Neutrophil (primary cell): ENCODE measurements around the gene KIF21A.

Source experiments
- H3K27ac ChIP-seq: fragments of 200-600 bp; sonication (generic); 2 replicates; pipeline ENCODE4 v1.5.1; 2016; ENCODE audit warnings: mild to moderate bottlenecking, moderate library complexity
- H3K27me3 ChIP-seq: fragments of 200-600 bp; sonication (generic); 2 replicates; pipeline ENCODE4 v1.6.0; 2016; ENCODE audit warnings: mild to moderate bottlenecking
- H3K36me3 ChIP-seq: fragments of 200-600 bp; sonication (generic); 2 replicates; pipeline ENCODE4 v1.5.1; 2017
- H3K4me1 ChIP-seq, 2 experiments: fragments of 200-600 bp in 1 of 2; sonication (generic) in 1 of 2; 1 replicate in 1 of 2; 2 replicates in 1 of 2; pipeline versions ENCODE4 v1.5.1 to v1.6.1; 2013 to 2016; ENCODE audit warnings: low read depth in 1 of 2, low read length in 1 of 2, mild to moderate bottlenecking in 1 of 2, moderate library complexity in 1 of 2; ENCODE audit not compliant: control insufficient read depth in 1 of 2, insufficient read depth in 1 of 2
- H3K4me3 ChIP-seq, 2 experiments: fragments of 200-600 bp in 1 of 2; sonication (generic) in 1 of 2; 1 replicate in 1 of 2; 2 replicates in 1 of 2; pipeline ENCODE4 v1.5.1; 2013 to 2016; ENCODE audit warnings: low read depth in 1 of 2, low read length in 1 of 2, mild to moderate bottlenecking in 1 of 2, moderate library complexity in 1 of 2
- H3K9me3 ChIP-seq: fragments of 200-600 bp; sonication (generic); 2 replicates; pipeline ENCODE4 v1.5.1; 2016
- CTCF ChIP-seq: fragments of 200-600 bp; sonication (generic); IDR thresholded peaks from 2 replicates; pipeline ENCODE4 v1.5.1; 2016; ENCODE audit warnings: antibody characterized with exemption

Gene KIF21A

GRCh38 chr12:39365364-39366001 lies 77.4 kb downstream of the KIF21A start:
- Histone ChIP-seq H3K4me3 (no peak overlapping the region), H3K9me3 (no peaks in the 10 kb centered on the region), H3K36me3 (no peaks in the 10 kb centered on the region), H3K27ac (no peak overlapping the region), H3K4me1 (no peaks in the 10 kb centered on the region), H3K27me3 (no peaks in the 10 kb centered on the region)
- no peak for TF ChIP-seq CTCF

- Histone ChIP-seq H3K4me1 (no peaks in the 10 kb centered on the region), H3K36me3 (no peaks in the 10 kb centered on the region)
- TF ChIP-seq CTCF = no peak
Measured at GRCh38 chr12:39364196-39364595, 78.7 kb downstream of the KIF21A start.

GRCh38 chr12:39359645-39360044 lies 83.3 kb downstream of the KIF21A start:
- Histone ChIP-seq H3K4me1 (no peaks in the 10 kb centered on the region), H3K9me3 (no peaks in the 10 kb centered on the region), H3K36me3 (no peaks in the 10 kb centered on the region), H3K27ac (no peak overlapping the region), H3K4me3 (no peak overlapping the region), H3K27me3 (no peaks in the 10 kb centered on the region)
- no peak for TF ChIP-seq CTCF

More at GRCh38 chr12:39364196-39364595, 78.7 kb downstream of the KIF21A start:
- no peaks in the 10 kb centered on the region for H3K9me3 ChIP-seq
- H3K27ac ChIP-seq = no peak overlapping the region
- no peak overlapping the region for H3K4me3 ChIP-seq
- no peaks in the 10 kb centered on the region for H3K27me3 ChIP-seq

- Histone ChIP-seq H3K27ac (no peak overlapping the region), H3K4me1 (no peaks in the 10 kb centered on the region), H3K36me3 (no peaks in the 10 kb centered on the region), H3K4me3 (no peak overlapping the region), H3K9me3 (no peaks in the 10 kb centered on the region), H3K27me3 (no peaks in the 10 kb centered on the region)
- TF ChIP-seq CTCF = no peak
Measured at GRCh38 chr12:39357041-39357440, 85.9 kb downstream of the KIF21A start.

GRCh38 chr12:39355841-39356240 lies 87.1 kb downstream of the KIF21A start:
- no peaks in the 10 kb centered on the region for H3K27me3 ChIP-seq
- no peak for TF ChIP-seq CTCF
- no peaks in the 10 kb centered on the region for H3K4me1 ChIP-seq
- H3K4me3 ChIP-seq = no peak overlapping the region
- no peak overlapping the region for H3K27ac ChIP-seq
- H3K36me3 ChIP-seq = no peaks in the 10 kb centered on the region
- no peaks in the 10 kb centered on the region for H3K9me3 ChIP-seq
